Loucy (cell line): ENCODE results near the gene ABHD6.

ENCODE experiments used
- CTCF ChIP-seq: fragments of 200-600 bp; sonication (generic); conservative IDR thresholded peaks from 2 replicates; pipeline ENCODE4 v1.5.1; 2014; ENCODE audit warnings: mild to moderate bottlenecking, antibody characterized with exemption, low read length
- EZH2phosphoT487 ChIP-seq: fragments of 200-600 bp; IDR thresholded peaks from 2 replicates; pipeline ENCODE4 v1.6.1; 2018; ENCODE audit warnings: antibody characterized with exemption, mild to moderate bottlenecking, moderate library complexity, borderline replicate concordance

DNA sequence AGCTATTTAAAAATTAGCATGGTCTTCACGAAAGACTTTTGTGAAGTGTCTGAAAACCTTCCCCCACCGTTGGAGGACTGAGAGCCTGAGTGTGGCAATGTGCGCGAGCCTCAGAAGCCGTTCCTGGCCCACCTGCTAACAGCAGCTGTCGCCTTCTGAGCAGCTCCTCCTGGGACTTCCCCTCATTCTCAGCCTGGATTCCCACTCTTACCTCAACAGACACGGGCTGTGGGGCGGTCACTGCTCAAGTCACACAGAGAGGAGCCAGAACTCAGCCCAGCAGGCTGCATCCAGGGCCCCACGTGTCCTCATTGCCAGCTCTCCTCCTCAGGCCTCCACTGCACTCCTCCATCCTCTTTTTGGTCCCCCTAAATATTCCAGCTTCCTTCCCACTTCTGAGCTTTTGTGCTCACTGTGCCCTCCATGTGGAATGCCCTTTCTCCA is 34.7 kb upstream of the ABHD6 start:
- TF ChIP-seq CTCF (no peak), EZH2phosphoT487 (no peak)
